ENCODE results near the gene SRF.

Gene SRF

GRCh38 chr6:43211955-43212354 is 40.9 kb downstream of the SRF start:
- no peak for DNase-seq (ENCODE audit: low read depth)
- no peak for TF ChIP-seq CTCF (conservative IDR thresholded peaks at IDR 0.05; ENCODE audit: control insufficient read depth, insufficient read depth, low read depth, low read length)
- H3K4me3 ChIP-seq (ENCODE audit: control insufficient read depth, low read depth, low read length) = no peak overlapping the region

- H3K4me3 ChIP-seq (ENCODE audit: control insufficient read depth, low read depth, low read length) = no peak overlapping the region
- TF ChIP-seq CTCF (conservative IDR thresholded peaks at IDR 0.05; ENCODE audit: control insufficient read depth, insufficient read depth, low read depth, low read length) = no peak
- no peak for DNase-seq (ENCODE audit: low read depth)
Measured at GRCh38 chr6:43213431-43213830, 42.4 kb downstream of the SRF start.

- H3K4me3 ChIP-seq (ENCODE audit: control insufficient read depth, low read depth, low read length) = no peak overlapping the region
- TF ChIP-seq CTCF (conservative IDR thresholded peaks at IDR 0.05; ENCODE audit: control insufficient read depth, insufficient read depth, low read depth, low read length) = no peak
- no peak for DNase-seq (ENCODE audit: low read depth)
Measured at GRCh38 chr6:43215066-43215465, 44.0 kb downstream of the SRF start.

- H3K4me3 ChIP-seq (ENCODE audit: control insufficient read depth, low read depth, low read length) = no peak overlapping the region
- TF ChIP-seq CTCF (conservative IDR thresholded peaks at IDR 0.05; ENCODE audit: control insufficient read depth, insufficient read depth, low read depth, low read length) = no peak
- no peak for DNase-seq (ENCODE audit: low read depth)
Measured at GRCh38 chr6:43216200-43216599, 45.1 kb downstream of the SRF start.

- no peak overlapping the region for H3K4me3 ChIP-seq (ENCODE audit: control insufficient read depth, low read depth, low read length)
- TF ChIP-seq CTCF (conservative IDR thresholded peaks at IDR 0.05; ENCODE audit: control insufficient read depth, insufficient read depth, low read depth, low read length) = no peak
- no peak for DNase-seq (ENCODE audit: low read depth)
Measured at GRCh38 chr6:43217351-43217750, 46.3 kb downstream of the SRF start.

GRCh38 chr6:43219119-43219518 is 48.0 kb downstream of the SRF start:
- no peak for TF ChIP-seq CTCF (conservative IDR thresholded peaks at IDR 0.05; ENCODE audit: control insufficient read depth, insufficient read depth, low read depth, low read length)
- H3K4me3 ChIP-seq (ENCODE audit: control insufficient read depth, low read depth, low read length) = no peak overlapping the region
- DNase-seq (ENCODE audit: low read depth) = no peak

GRCh38 chr6:43219814-43220213 is 48.7 kb downstream of the SRF start:
- no peak for DNase-seq (ENCODE audit: low read depth)
- TF ChIP-seq CTCF (conservative IDR thresholded peaks at IDR 0.05; ENCODE audit: control insufficient read depth, insufficient read depth, low read depth, low read length) = no peak
- no peak overlapping the region for H3K4me3 ChIP-seq (ENCODE audit: control insufficient read depth, low read depth, low read length)
